MCF 10A (cell line): ENCODE data around the gene FRMD3. TPM values are rescaled to one million over a fixed set of nuclear protein-coding genes. Genes with fewer than 3 reads are reported as not detected.

Experiments
- BruUV-seq: library from RNA; stranded (reverse); fragments of 400-500 nt; replicated peaks from 2 replicates; lab custom pipeline; 2021; lab: Mats Ljungman, UMichigan
- CTCF ChIA-PET: fragments of 300-600 bp; sonication (Branson Sonifier 250); formaldehyde crosslinking; extraction: SDS; loops from one replicate; lab custom pipeline; 2021; ENCODE audit warnings: antibody characterized with exemption, inconsistent platforms; lab: Yijun Ruan, JAX
- POLR2A ChIA-PET: fragments of 300-600, 350-650 bp; sonication (Branson Sonifier 250); formaldehyde crosslinking; extraction: SDS; loops from one replicate; lab custom pipeline; 2020; ENCODE audit warnings: antibody characterized with exemption, inconsistent platforms; lab: Yijun Ruan, JAX
- DNase-seq: peaks from one replicate; pipeline ENCODE4 v3.0.0-alpha.2; 2018; ENCODE audit not compliant: unreplicated experiment
- H3K27ac Mint-ChIP-seq: one replicate; pipeline ENCODE4 v1.8.0; 2022; ENCODE audit warnings: mild to moderate bottlenecking, low read depth, mixed read lengths; ENCODE audit not compliant: unreplicated experiment
- H3K27me3 Mint-ChIP-seq: one replicate; pipeline ENCODE4 v1.8.0; 2022; ENCODE audit warnings: mixed read lengths; ENCODE audit not compliant: insufficient read depth, unreplicated experiment
- H3K36me3 Mint-ChIP-seq: one replicate; pipeline ENCODE4 v1.8.0; 2022; ENCODE audit warnings: mild to moderate bottlenecking, moderate library complexity, mixed read lengths; ENCODE audit not compliant: insufficient read depth, unreplicated experiment
- H3K4me1 Mint-ChIP-seq: one replicate; pipeline ENCODE4 v1.8.0; 2022; ENCODE audit warnings: mixed read lengths; ENCODE audit not compliant: insufficient read depth, unreplicated experiment
- H3K4me3 Mint-ChIP-seq: one replicate; pipeline ENCODE4 v1.8.0; 2022; ENCODE audit warnings: mild to moderate bottlenecking, moderate library complexity, mixed read lengths; ENCODE audit not compliant: unreplicated experiment
- H3K9me3 Mint-ChIP-seq: one replicate; pipeline ENCODE4 v1.8.0; 2022; ENCODE audit warnings: mixed read lengths; ENCODE audit not compliant: unreplicated experiment
- CTCF ChIP-seq: fragments of 200-600 bp; IDR thresholded peaks from one replicate; pipeline ENCODE4 v1.8.0; 2022; ENCODE audit warnings: antibody characterized with exemption, mild to moderate bottlenecking; ENCODE audit not compliant: unreplicated experiment
- intact Hi-C: fragments of 100-400 bp; cut with micrococcal nuclease; formaldehyde crosslinking; loops from 2 replicates; pipeline ENCODE4 v1.14.1; 2022
- total RNA-seq: library from RNA; stranded (reverse); gene quantifications from 2 replicates; pipeline ENCODE4 v1.2.3, GENCODE V29; 2022

Gene FRMD3
- total RNA-seq, 1 experiment from 2014 or later: 0.28 TPM

- ChIA-PET CTCF (no interaction called here), POLR2A (no interaction called here)
- no peak overlapping the region for H3K27ac Mint-ChIP-seq
- H3K4me1 Mint-ChIP-seq: peaks cover 4% of the 10 kb centered on the region
- intact Hi-C loops: no loop called here
- no peak for DNase-seq
- no peaks in the 10 kb centered on the region for H3K9me3 Mint-ChIP-seq
- TF ChIP-seq CTCF: no peak
- no peaks in the 10 kb centered on the region for H3K36me3 Mint-ChIP-seq
- H3K27me3 Mint-ChIP-seq: no peaks in the 10 kb centered on the region
- H3K4me3 Mint-ChIP-seq: no peak overlapping the region
- no TSS peak for BruUV-seq
Observed at GRCh38 chr9:83294816-83295215, 243.4 kb downstream of the FRMD3 start.

DNA sequence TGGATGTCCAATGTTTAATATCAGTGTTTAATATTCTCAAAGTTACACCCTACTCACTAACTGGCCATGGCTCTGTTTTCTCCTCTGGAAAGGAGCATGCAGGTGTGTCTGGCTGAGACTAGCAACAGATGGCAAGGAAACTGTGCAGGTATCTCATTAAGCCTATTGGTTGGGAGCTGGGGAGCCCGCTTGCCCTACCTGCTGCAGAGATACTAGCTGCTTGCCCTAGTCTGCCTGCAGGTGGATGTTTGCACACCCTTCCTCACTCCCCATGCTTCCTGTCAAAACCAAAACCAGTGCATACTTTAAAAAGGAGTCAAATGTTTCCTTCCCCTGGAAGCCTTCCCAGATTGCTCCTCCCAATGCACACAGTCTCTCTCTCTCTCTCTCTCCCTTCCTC, 247.0 kb downstream of the FRMD3 start:
- TF ChIP-seq CTCF: no peak
- no peaks in the 10 kb centered on the region for H3K9me3 Mint-ChIP-seq
- CTCF ChIA-PET: interaction anchor here (0.6 to 1.0 kb wide), 2 partner anchors 9 to 248 kb away, joined by 3 to 4 read pairs; no protein-coding TSS in a partner anchor
- no peaks in the 10 kb centered on the region for H3K27me3 Mint-ChIP-seq
- H3K4me1 Mint-ChIP-seq: no peaks in the 10 kb centered on the region
- no peaks in the 10 kb centered on the region for H3K36me3 Mint-ChIP-seq
- no peak for DNase-seq
- POLR2A ChIA-PET: no interaction called here
- intact Hi-C loops: no loop called here
- H3K27ac Mint-ChIP-seq: no peak overlapping the region
- no TSS peak for BruUV-seq
- H3K4me3 Mint-ChIP-seq: no peak overlapping the region

DNA sequence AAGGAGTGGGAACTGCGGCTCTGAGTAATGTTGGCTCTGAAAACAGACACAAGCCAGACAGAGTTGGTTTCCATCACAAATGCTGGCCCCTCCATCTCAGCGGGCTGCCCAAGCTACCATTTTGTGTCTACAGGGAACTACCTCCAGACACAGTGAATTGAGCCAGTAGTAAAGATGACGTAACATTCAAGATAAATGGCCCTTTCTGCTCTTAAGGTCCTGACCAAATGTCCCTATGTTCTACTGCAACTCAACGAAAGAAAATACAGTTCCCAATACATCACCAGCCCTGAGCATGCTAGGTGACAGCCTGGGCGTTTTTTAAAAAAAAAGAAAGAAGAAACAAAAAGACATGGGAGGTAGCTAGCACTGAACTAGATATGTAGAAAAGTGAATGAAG, 247.5 kb downstream of the FRMD3 start:
- intact Hi-C loops: no loop called here
- no peak for DNase-seq
- no peak for TF ChIP-seq CTCF
- H3K9me3 Mint-ChIP-seq: no peaks in the 10 kb centered on the region
- BruUV-seq: no TSS peak
- ChIA-PET POLR2A (no interaction called here), CTCF (interaction anchor here (0.6 to 1.2 kb wide), 4 partner anchors 9 to 291 kb away, joined by 3 to 4 read pairs (median 4); no protein-coding TSS in a partner anchor)
- no peaks in the 10 kb centered on the region for H3K4me1 Mint-ChIP-seq
- no peaks in the 10 kb centered on the region for H3K27me3 Mint-ChIP-seq
- no peaks in the 10 kb centered on the region for H3K36me3 Mint-ChIP-seq
- H3K27ac Mint-ChIP-seq: no peak overlapping the region
- H3K4me3 Mint-ChIP-seq: no peak overlapping the region

- H3K9me3 Mint-ChIP-seq: no peaks in the 10 kb centered on the region
- H3K4me1 Mint-ChIP-seq: peaks cover 1% of the 10 kb centered on the region
- no peaks in the 10 kb centered on the region for H3K27me3 Mint-ChIP-seq
- no TSS peak for BruUV-seq
- intact Hi-C loops: no loop called here
- H3K4me3 Mint-ChIP-seq: no peak overlapping the region
- H3K27ac Mint-ChIP-seq: no peak overlapping the region
- ChIA-PET POLR2A (no interaction called here), CTCF (interaction anchor here (0.6 kb wide), 1 partner anchor 853 kb away, joined by 3 read pairs; no protein-coding TSS in a partner anchor)
- DNase-seq: no peak
- H3K36me3 Mint-ChIP-seq: no peaks in the 10 kb centered on the region
- no peak for TF ChIP-seq CTCF
Observed at GRCh38 chr9:83287021-83287420, 251.2 kb downstream of the FRMD3 start.
